Measurements from ENCODE around the gene ENTHD1.

Gene ENTHD1

DNA sequence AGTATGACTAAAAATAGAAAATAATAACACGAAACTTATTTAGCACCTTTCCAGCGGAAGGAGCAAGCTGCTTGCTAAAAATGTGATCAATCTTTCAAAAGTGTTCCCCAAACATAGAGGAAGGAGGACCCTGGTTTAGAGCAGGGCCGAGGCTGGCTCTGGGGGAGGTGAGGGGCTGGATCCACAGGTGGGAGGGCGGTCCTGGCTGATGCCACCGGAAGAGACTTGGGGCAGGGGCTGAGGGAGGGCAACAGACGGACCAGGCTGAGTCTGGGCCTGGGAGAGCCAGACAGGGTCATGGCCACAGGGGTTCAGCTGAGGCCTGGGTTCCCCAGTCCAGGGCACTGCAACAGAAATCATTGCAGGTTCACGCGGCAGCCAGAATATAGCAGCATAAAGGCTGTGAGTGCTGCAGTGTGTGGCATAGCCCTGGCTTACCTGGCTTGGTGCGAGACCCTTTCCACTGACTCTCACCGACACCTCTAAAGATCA, 179.7 kb downstream of the ENTHD1 start:
- no peak for DNase-seq (ENCODE audit: low spot score)

DNA sequence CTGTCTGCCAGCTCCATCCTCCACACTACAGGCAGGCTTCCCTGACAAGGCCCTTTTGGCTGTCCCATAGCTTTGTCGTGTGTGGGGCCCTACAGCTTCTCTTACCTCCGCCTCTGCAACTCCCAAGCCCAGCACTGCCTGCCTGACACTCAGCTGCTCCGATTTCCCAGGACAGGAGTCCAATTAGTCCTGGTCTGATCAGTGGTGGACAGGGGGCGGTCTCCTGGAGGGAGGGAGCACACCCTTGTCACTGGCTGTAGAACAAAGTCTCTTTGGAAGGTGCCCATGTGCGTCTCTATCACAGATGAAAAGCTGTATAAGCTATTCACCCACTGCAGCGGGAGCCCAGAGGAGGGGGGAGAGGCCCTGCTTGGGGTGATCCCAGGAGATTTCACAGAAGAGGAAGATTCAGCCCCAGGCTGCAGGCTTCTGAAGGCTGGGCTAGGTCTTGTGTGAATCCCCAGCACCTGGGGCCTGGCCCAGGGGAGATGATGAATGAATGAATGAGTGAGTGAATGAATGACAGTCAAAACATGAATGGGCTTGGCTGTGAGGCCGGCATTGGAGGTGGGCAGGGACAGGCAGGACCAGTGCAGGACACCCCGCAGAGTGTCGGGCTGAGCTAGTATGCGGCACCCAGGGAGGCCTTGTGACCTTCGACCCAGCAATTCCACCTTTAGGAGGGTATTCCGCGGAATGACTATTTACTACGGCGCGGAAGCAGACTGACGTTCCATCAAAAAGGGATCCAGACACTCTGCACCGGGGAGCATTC, 180.6 kb downstream of the ENTHD1 start:
- no peak for DNase-seq (ENCODE audit: low spot score)

DNA sequence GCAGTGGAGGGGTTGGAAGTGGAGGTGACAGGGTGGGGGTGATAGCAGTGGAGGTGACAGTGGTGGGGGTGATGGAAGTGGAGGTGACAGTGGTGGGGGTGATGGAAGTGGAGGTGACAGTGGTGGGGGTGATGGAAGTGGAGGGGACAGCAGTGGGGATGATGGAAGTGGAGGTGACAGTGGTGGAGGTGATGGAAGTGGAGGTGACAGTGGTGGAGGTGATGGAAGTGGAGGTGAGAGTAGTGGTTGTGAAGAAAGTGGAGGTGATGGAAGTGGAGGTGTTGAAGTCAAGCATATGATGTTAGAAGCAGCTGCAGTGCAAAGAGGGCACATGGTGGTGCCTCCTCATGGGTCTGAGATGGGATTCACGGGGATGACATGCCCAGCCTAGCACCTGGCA, 181.5 kb downstream of the ENTHD1 start:
- no peak for DNase-seq (ENCODE audit: low spot score)

DNA sequence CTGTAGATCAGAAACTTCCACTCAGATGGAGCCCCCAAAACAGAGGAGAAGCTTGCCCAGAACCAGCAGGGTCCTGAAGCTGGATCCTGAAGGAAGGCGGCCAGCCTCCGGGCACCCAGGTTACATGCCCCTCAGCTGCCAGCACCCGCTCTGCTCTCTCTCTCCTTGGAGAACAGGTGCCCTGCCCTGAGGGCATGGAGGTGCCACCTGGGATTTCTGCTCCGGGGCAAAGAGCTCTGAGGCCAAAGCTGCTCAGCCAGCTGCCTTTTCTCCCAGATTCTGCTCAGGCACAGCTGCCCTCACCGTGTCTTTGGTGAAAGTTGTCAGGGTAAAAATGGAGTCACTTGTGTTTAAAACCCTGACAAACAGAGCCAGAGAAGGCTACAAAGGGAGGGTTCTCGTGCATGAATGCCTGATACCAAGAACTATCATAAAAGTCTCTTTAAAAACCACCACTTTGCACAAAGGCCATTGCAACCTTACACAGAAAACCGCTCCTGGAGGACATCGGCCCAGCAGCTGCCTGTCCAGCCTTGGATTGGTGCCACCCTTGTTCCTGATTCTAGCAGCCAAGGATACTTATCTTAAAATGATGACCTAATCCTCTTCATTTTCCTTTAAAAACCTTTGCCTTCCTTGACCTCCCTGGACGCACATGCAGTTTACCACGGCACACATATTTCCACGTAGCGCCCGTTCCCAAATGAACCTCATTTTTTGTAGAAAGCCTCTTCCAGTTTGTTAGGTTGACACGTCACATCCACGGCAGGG, 183.0 kb downstream of the ENTHD1 start:
- DNase-seq (ENCODE audit: low spot score): no peak

DNA sequence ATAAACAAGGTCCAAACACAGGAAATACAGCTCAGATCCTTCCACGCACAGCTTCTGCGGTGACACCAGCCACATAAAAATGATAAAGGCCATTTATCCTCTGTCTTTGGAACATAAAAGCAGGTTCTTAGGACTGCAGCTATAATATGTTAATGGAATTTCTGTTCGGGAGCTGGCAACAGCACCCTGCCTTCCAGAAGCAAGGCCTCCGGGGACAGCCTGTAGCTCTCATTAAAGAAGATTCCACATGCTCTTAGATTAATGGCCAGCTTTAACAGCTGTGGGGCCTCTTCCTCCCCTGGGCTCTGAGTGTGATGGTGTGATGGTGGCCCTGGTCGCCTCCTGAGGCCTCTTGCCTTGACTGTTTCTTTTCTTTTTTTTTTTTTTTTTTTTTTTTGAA, 185.7 kb downstream of the ENTHD1 start:
- no peak for DNase-seq (ENCODE audit: low spot score)

DNA sequence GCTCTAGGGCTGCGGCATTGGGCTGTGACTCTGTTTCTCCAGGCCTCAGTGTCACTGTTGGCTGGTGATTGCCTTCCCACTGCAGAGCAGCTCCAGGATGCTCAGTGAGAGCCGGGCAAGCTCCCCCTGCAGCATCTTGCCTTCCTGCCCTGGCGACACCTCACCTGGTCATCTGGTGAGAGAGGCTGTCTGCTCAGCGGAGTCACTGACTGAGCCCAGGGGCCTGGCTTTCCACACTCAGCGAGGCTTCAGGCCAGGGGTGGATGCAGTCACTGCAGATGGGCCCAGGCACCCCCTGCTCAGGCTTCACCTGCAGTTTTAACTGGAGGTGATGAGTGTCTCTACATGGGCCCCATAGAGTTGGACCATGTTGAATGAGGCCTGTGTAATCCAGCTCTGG, 186.2 kb downstream of the ENTHD1 start:
- DNase-seq (ENCODE audit: low spot score): no peak

DNA sequence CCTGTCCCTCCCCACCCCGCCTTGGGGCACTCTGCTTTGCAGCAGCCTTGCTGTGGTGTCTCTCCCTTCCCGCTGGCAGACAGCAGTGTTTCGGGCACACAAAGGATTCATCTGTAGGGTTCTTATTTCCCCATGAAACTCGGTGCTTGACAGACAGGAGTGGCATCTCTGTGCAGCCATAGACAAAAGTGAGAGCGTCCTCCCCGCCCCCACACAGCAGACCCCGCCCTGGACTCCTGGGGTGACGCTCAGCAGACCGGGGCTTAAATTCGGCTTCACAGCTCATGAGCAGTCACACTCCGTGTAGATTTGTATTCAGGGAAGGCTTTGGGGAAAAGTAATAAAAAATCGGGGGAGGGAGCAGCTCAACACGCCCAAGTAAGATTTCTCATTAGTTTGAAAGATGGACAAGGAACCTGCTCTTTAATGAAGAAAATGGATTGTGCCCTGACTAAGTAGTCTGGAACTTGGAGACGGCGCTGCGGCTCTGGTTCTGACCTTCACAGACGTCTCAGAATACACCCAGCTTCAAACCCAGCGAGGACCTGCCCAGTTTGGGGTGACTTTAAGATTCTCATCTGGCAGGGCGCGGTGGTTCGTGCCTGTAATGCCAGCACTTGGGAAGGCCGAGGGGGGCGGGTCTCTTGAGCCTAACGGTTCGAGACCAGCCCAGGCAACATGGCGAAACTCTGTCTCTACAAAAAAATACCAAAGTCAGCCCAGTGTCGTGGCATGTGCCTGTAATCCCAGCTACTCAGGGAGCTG, 187.0 kb downstream of the ENTHD1 start:
- DNase-seq (ENCODE audit: low spot score): no peak

DNA sequence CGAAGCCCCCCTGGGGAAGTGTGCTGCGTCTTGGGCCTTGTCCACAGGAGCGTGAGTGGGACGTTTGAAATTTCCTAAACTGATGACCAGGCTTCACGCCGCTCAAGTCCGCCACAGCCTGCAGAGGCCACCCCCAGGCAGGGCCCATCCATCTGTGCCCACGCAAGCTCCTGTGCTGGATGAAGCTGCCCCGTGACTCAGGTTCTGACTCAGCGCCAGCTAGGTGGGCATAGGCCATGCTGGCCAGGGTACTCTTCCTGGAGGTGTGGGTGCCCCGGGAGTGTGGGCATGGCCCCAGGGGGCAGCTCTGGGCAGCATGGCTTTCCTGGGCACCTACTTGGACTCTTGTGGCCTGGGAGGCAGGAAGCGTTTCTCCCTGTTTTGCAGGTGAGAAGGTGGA, 188.2 kb downstream of the ENTHD1 start:
- no peak for DNase-seq (ENCODE audit: low spot score)

DNA sequence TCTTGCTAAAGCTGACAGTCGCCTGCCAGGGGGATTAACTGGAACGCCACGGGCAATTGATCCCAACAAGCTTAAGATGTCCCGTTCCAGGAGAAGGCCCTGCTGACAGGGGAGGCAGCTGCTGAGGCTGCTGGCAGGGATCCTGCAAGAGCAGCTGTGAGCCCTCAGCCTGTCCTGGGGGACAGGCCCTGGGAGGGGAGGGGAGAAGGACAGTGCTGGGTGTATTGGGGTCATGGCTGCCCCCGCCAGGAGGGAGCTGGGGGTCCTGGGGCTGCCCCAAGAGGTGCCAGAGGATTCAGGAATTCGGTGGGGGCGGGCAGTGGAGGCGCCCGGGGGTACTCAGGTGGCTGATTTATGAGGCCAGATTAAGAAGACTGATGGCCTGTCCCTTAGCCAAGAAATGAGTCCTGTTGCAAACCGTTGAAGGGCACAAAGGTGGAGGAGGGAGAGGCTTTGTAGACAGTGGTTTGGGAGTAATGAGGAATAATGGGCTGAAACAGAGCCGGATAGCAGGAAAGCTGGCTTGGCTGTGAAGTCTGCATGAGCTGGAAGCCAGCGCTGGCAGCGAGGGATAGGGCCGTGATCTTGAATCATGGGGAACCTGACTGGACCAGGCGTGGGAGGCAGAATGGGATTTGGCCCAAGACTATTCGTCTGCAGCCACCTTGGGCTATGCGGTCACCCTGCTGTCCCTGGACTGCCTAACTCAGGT, 189.5 kb downstream of the ENTHD1 start:
- DNase-seq (ENCODE audit: low spot score): no peak

DNA sequence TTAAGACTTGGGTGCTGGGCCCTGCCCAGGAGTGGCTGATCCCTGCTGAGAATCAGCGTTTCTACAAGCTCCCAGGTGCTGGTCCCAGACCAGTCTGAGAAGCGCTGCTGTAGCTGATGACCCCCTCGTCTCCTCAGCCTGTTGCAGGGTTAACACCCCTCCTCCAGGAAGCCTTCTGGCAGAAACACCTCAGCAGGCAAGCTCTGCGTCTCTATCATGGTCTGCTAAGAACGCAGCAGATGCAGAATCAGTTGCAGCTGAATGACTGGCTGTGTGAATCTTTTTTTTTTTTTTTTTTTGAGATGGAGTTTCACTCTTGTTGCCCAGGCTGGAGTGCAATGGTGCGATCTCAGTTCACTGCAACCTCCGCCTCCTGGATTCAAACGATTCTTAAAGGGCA, 190.5 kb downstream of the ENTHD1 start:
- no peak for DNase-seq (ENCODE audit: low spot score)

DNA sequence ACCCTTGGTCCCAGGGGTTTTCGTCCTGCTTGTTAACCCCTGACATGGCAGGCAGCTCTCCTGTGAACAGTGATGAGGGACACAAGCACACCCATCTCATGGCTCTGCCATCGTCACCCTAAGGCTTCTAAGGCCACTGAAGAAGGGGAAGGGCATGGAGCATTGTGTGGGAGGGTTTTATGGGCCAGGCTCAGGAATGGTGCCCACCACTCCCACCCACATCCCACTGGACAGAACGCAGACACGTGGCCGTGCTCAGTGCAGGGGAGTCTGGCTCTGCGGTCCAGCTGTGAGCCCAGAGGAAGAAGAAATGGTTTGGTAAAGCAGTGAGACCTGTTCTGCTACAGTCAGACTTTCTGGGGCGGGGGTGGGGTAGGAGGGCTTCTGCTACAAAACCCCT, 193.0 kb downstream of the ENTHD1 start:
- no peak for DNase-seq (ENCODE audit: low spot score)

DNA sequence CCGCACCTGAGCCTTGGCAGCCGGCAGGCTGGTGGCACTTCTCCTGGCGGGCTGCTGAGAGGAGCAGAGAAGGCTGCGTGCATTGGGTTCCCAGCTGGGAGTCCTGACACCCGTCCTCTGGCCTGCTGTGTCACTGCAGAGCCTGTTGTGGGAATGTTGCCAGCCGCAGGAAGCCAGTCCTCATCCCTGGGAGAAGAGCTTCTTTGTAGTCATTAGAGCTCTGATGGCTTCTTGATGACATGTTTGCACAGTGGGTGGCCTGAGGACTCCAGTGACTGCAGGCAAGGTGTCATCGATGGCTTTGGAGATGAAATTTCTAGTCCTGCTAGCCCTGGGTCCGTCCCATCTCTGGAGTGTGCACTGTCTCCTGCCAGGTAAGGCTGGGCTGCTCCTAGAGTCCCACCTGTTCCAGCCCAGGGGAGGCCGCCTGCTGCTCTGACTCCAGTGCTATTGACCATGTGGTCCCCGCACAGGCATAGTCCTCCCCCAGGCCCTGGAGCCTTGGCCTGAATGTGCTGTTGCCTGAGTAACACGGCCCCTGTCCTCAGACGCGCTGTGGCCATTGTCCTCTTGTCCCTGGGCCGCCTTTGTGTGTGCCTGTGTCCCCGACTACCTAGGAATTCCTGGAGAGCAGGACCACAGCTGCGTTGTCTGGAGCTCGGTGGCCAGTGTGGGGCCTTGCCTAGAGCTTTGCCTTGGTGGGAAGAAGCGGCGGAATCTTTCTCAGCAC, 193.8 kb downstream of the ENTHD1 start:
- no peak for DNase-seq (ENCODE audit: low spot score)

DNA sequence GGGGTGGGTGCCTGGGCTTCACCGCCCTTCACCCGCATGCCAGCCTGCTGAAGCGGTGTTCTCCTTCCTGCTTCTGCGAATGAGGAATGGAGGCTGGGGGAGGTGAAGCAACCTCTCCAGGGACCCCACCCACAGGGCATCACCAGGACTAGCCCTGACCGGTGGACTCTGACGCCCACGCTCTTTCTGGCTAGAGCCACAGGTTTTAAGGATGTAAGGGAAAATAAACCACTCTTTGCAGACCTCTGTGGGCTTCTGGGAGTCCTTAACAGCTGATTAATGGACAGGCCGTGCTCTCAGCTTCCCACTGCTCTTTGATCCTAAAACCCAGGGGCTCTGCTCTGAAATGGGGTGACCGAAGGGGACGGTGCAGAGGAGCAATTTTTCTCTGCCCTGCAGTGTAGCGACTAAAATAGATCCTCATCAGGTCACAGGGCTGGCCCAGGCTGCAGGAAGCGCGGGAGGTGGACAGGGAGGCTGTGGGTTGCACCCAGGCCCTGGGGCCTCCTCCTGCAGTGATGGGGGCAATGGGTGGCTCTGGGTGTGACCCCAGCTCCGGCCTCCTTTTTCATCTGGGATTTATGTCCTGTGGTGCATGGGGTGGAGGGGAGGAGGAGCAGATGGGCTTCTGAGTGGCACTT, 195.7 kb downstream of the ENTHD1 start:
- DNase-seq (ENCODE audit: low spot score): no peak

DNA sequence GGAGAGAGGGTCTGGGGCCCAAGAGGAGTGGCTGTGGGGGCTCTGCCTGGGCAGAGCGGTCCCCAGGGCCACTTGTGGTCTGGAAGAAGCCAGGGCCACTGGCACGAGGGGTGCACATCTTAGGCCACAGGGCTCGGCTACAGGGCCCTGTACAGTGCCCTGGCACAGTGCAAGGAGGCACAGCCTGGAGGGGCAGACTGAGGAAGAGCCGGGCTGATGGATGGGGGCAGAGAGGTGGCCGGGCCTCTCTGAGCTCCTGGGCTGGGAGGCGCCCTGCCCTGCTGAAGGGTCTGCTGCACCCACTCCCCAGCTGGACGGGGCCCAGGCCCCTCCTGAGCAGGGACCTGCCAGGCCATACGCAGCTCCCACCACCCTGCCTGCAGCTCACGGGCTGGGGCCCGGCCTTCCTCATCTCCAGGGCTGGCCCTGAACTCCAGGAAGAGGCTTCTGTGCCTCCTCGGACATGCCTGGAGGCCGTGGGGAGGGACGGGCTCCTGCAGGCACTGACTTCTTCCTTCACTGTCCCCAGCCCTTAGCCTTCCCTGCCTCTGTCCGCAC, 199.5 kb downstream of the ENTHD1 start:
- no peak for DNase-seq (ENCODE audit: low spot score)
